Gastroesophageal sphincter (tissue), 4 donors: ENCODE data around the gene SCN4A. TPM values are rescaled to one million over a fixed set of nuclear protein-coding genes. Genes with fewer than 3 reads are reported as not detected.

ENCODE experiments used
- ATAC-seq: fragments of 150-250 bp; one replicate; pipeline ENCODE4 v1.9.1; 2016; ENCODE audit warnings: mild to moderate bottlenecking, moderate library complexity
- H3K27ac ChIP-seq, 4 donors: fragments of 200-600 bp; sonication (generic) in 3 of 4; 1 replicate in 3 of 4; 2 replicates in 1 of 4; pipeline ENCODE4 v1.5.1; 2016 to 2019
- H3K27me3 ChIP-seq: fragments of 200-600 bp; sonication (generic); one replicate; pipeline ENCODE4 v1.5.1; 2019
- H3K36me3 ChIP-seq, 2 donors: fragments of 200-600 bp; sonication (generic); one replicate each; pipeline ENCODE4 v1.5.1; 2019; ENCODE audit warnings: control low read depth in 1 of 2
- H3K4me1 ChIP-seq, 3 donors: fragments of 200-600 bp; sonication (generic); 1 replicate in 2 of 3; 2 replicates in 1 of 3; pipeline ENCODE4 v1.5.1; 2016 to 2019; ENCODE audit warnings: control low read depth in 2 of 3
- H3K4me3 ChIP-seq, 2 donors: fragments of 200-600 bp; sonication (generic); one replicate each; pipeline ENCODE4 v1.5.1; 2019; ENCODE audit warnings: mild to moderate bottlenecking in 1 of 2, moderate library complexity in 1 of 2
- H3K9me3 ChIP-seq, 3 donors: fragments of 200-600 bp; sonication (generic); one replicate each; pipeline ENCODE4 v1.5.1; 2017 to 2019; ENCODE audit warnings: control low read depth in 2 of 3
- CTCF ChIP-seq, 4 experiments: fragments of 200-600 bp in 2 of 4; fragments of 450-650 bp in 2 of 4; sonication (generic) in 1 of 4; IDR thresholded peaks; one replicate each; pipeline ENCODE4 v1.5.1; 2017 to 2019; ENCODE audit warnings: antibody characterized with exemption in 4 of 4, mild to moderate bottlenecking in 2 of 4, moderate library complexity in 2 of 4
- EP300 ChIP-seq: sonication (generic); formaldehyde crosslinking; IDR thresholded peaks from one replicate; pipeline ENCODE4 v1.6.1; 2017; ENCODE audit warnings: antibody characterized with exemption, mild to moderate bottlenecking
- POLR2A ChIP-seq, 2 donors: fragments of 450-650 bp; IDR thresholded peaks; one replicate each; pipeline ENCODE4 v1.6.1; 2017; ENCODE audit warnings: antibody characterized with exemption in 2 of 2, mild to moderate bottlenecking in 2 of 2, moderate library complexity in 1 of 2
- POLR2AphosphoS5 ChIP-seq: sonication (generic); formaldehyde crosslinking; IDR thresholded peaks from one replicate; pipeline ENCODE4 v1.6.1; 2017; ENCODE audit warnings: antibody characterized with exemption
- WGBS, 2 donors: methylation state at CpG; one replicate each; pipeline ENCODE4 v1.1.5; 2018; ENCODE audit warnings: low coverage in 1 of 2; 5-methylcytosine and 5-hydroxymethylcytosine counted together
- total RNA-seq, 4 donors: library from RNA; depleted of rRNA; stranded (reverse); fragments of >200 nt; gene quantifications; one replicate each; pipeline ENCODE4 v1.1.0, GENCODE V29; 2016

The SCN4A gene
- total RNA-seq, 4 donors from 2014 or later, result 0.15 to 0.47 (median 0.35) TPM

- TF ChIP-seq EP300 (no peak), POLR2AphosphoS5 (no peak), POLR2A (IDR thresholded peaks at IDR 0.05) (no peak), CTCF (IDR thresholded peaks at IDR 0.05) (no peak)
- Histone ChIP-seq H3K4me1 (peaks cover 0 to 62% (median 40%) of the 10 kb centered on the region in 3 donors), H3K27me3 (peaks cover 41% of the 10 kb centered on the region), H3K9me3 (peaks cover 0 to 4% (median 0%) of the 10 kb centered on the region in 3 donors), H3K36me3 (no peaks in the 10 kb centered on the region), H3K4me3 (no peak overlapping the region), H3K27ac (peak overlapping the region in 1 of 4 donors; percentile 38)
- 53 to 69% methylated on average over 3 of the region's 3 CpGs for WGBS, 2 donors
- no peak for ATAC-seq
Measured at GRCh38 chr17:63986821-63987220, 14.1 kb upstream of the SCN4A start.

- no peak for ATAC-seq
- Histone ChIP-seq H3K27ac (peak overlapping the region in 3 of 4 donors; percentile 44 to 70 (median 55)), H3K9me3 (peaks cover 0 to 9% (median 0%) of the 10 kb centered on the region in 3 donors), H3K27me3 (peaks cover 31% of the 10 kb centered on the region), H3K4me3 (no peak overlapping the region), H3K36me3 (no peaks in the 10 kb centered on the region), H3K4me1 (peaks cover 0 to 67% (median 40%) of the 10 kb centered on the region in 3 donors)
- TF ChIP-seq CTCF (IDR thresholded peaks at IDR 0.05), result no peak
- TF ChIP-seq EP300, result no peak
- no peak for TF ChIP-seq POLR2AphosphoS5
- TF ChIP-seq POLR2A (IDR thresholded peaks at IDR 0.05), result no peak
- 92% methylated on average over 4 of the region's 13 CpGs; no CpG with 5 or more reads in 1 of the 2 donors for WGBS, 2 donors
Measured at GRCh38 chr17:63985387-63986140, 12.8 kb upstream of the SCN4A start.

GRCh38 chr17:63984651-63985386 is 12.1 kb upstream of the SCN4A start:
- H3K4me3 ChIP-seq, result no peak overlapping the region
- H3K27ac ChIP-seq, result peak overlapping the region in 3 of 4 donors; percentile 55 to 70 (median 55)
- WGBS, 2 donors, result 51 to 60% methylated on average over 4 to 7 of the region's 16 CpGs
- peaks cover 0 to 9% (median 0%) of the 10 kb centered on the region in 3 donors for H3K9me3 ChIP-seq
- no peak for TF ChIP-seq POLR2A (IDR thresholded peaks at IDR 0.05)
- TF ChIP-seq POLR2AphosphoS5, result no peak
- no peak for TF ChIP-seq CTCF (IDR thresholded peaks at IDR 0.05)
- no peak for TF ChIP-seq EP300
- H3K4me1 ChIP-seq, result peaks cover 0 to 74% (median 42%) of the 10 kb centered on the region in 3 donors
- peaks cover 24% of the 10 kb centered on the region for H3K27me3 ChIP-seq
- no peaks in the 10 kb centered on the region for H3K36me3 ChIP-seq
- peak; percentile 86 for ATAC-seq

DNA sequence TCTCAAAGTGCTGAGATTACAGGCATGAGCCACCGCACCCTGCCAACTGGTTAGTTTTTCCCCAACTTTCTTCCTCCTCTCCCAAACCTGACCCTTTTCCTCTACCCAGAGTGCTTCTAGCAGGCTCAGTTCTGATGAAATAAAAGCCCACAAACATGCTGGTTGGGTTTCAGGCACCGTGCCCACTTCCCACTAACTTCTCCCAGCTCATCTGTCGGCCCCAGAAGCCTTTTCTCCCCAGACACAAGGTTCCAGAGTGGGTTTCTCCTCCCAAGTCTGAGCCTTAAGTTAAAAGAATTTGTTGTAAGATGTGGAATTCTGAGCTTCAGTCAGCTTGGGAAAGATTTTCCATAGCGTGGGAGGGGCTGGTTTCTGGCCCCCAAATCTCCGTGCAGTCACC is 11.5 kb upstream of the SCN4A start:
- Histone ChIP-seq H3K4me3 (no peak overlapping the region), H3K27me3 (peaks cover 19% of the 10 kb centered on the region), H3K4me1 (peaks cover 0 to 72% (median 42%) of the 10 kb centered on the region in 3 donors), H3K9me3 (peaks cover 0 to 9% (median 0%) of the 10 kb centered on the region in 3 donors), H3K36me3 (no peaks in the 10 kb centered on the region), H3K27ac (peak overlapping the region in 3 of 4 donors; percentile 55 to 70 (median 55))
- TF ChIP-seq EP300 (no peak), CTCF (IDR thresholded peaks at IDR 0.05) (no peak), POLR2A (IDR thresholded peaks at IDR 0.05) (no peak), POLR2AphosphoS5 (no peak)
- ATAC-seq, result no peak
- 62 to 80% methylated on average over 3 to 5 of the region's 5 CpGs for WGBS, 2 donors
